ENCODE results near the gene UBQLN1. TPM values are rescaled to one million over a fixed set of nuclear protein-coding genes. Genes with fewer than 3 reads are reported as not detected.

UBQLN1 gene
- total RNA-seq, 1 experiment from 2014 or later = 54.8 TPM

DNA sequence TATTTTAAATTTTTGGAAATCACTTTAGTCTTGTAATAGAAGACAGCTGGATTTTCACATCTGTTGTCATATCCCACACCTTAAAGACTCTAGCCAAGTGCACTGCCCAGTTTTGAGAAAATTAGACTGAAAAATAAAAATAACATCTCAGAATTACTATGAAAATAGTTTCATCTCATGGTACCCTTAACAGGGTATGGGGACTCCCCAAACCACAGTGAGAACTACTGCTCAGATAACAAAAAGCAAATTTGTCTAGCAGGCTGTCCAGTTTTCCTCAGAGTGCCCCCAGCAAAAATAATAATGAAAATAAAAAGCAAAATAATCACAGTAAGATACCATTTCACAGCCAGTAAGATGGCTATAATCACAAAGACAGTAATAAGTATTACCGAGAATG, 6.5 kb downstream of the UBQLN1 start:
- DNase-seq (ENCODE audit: low read depth) = no peak
- in situ Hi-C loops (cut with HindIII; ENCODE audit: low pct_unique_long_range_greater_than_20kb, low sequenced_read_pairs) = no loop called here

DNA sequence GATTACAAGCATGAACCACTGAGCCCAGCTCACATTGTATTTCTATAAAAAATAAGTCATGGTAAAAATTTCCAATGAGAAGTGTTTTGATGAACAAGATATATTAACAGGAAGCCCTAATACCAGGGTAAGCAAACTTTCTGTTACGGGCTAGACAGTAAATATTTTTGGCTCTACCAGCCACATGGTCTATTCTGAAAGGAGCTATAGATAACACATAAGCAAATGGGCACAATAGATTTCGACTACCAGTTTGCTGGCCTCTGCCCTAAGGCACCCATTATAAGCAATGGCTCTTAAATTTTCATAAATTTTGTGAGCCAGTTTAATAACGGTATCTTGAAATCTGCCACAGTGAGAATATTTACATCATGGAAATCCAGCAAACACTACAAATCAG, 8.1 kb downstream of the UBQLN1 start:
- no peak for DNase-seq (ENCODE audit: low read depth)
- in situ Hi-C loops (cut with HindIII; ENCODE audit: low pct_unique_long_range_greater_than_20kb, low sequenced_read_pairs) = no loop called here

DNA sequence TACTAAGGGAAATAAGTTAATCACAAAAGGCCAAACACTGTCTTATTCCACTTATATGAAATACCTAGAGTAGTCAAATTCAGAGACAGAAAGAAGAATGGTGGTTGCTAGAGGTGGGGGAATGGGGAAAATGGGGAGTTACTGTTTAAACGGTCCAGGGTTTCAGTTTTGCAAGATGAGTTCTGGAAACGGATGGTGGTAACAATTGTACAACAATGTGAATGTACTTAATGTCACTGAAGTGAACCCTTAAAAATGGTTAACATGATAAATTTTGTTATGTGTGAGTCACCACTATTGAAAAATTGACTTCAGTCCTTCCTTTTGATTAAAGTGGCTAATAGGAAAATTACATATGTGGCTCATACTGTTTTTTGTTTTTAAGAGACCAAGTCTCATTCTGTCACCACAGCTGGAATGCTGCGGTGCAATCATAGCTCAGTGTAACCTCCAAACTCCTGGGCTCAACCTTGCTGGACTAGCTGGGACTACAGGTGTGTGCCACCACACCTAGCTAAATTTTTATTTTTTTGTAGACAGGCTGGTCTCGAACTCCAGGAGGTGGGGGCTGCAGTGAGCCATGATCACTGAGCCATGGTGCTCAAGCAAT, 8.7 kb downstream of the UBQLN1 start:
- in situ Hi-C loops (cut with HindIII; ENCODE audit: low pct_unique_long_range_greater_than_20kb, low sequenced_read_pairs) = no loop called here

DNA sequence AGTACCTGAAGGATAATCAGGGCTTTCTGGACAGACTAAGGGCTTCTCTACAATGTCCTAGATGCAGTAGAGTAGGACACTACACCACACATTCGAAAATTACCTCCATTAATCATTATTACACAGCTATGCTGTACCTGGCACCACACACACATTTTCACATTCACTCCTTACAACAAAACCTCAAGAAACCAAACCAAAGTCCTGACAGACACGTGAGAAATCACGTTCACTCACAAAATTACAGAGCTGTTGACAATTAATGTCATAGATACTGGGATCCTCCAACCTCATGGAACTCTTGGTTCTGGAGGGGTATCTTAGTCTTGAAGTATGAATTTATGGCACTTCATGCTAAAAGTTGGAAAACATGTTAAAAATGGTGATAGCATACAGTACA, 16.3 kb downstream of the UBQLN1 start:
- in situ Hi-C loops (cut with HindIII; ENCODE audit: low pct_unique_long_range_greater_than_20kb, low sequenced_read_pairs) = no loop called here

More for the DNA sequence above, 8.7 kb downstream of the UBQLN1 start:
- no peak for DNase-seq (ENCODE audit: low read depth)

DNA sequence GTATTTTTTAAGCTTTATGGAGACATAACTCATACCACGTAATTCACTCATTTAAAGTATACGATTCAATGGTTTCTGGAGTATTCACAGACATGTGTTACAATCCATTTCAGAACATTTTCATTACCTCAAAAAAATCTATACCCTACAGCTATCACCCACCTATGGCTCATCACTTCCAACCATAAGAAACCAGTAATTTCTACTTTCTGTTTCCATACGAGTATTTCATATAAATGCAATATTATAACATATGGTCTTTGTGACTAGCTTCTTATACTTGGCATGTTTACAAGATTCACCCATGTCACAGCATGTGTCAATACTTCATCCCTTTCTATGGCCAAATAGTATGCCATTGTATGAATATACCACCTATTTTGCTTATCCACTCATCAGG, 18.8 kb downstream of the UBQLN1 start:
- in situ Hi-C loops (cut with HindIII; ENCODE audit: low pct_unique_long_range_greater_than_20kb, low sequenced_read_pairs) = no loop called here
- no peak for DNase-seq (ENCODE audit: low read depth)

More for the DNA sequence above, 16.3 kb downstream of the UBQLN1 start:
- DNase-seq (ENCODE audit: low read depth) = no peak

DNA sequence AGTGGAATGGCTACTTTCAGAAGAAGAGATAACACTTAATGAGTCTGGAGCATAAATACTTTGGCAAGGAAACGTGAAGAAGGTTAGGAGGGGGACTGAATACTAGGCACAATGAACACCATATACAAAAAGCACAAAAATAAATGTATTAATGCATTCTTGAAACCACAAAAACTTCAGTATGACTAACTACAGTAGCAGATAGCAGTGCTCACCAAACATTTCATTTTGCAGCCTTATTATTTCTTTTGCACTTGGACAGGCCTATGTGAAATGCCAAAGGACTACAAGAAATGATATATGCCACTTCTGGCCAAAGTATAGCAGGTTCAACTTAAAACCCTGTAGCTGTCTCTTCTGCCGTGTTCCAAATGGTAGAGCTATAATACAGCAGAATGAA, 26.3 kb downstream of the UBQLN1 start:
- in situ Hi-C loops (cut with HindIII; ENCODE audit: low pct_unique_long_range_greater_than_20kb, low sequenced_read_pairs) = no loop called here
- DNase-seq (ENCODE audit: low read depth) = no peak

DNA sequence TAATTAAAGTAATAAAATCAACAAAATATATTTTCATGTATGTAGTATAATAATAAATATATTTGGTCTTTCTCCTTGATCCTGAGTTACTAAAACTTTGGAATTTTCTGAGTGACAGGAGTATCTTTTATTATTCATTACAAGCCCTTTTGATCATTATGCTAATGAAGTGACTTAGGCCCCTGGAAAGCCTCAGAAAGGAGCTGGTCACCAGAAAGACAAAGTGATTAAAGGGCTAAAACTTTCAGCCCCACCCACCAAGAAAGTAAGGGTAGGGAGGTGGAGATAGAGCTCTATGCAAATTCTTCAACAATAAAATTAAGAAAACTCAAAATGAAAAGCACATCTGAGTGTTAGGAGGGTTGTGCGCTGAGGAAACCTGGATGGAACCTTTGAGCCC, 27.5 kb downstream of the UBQLN1 start:
- no peak for DNase-seq (ENCODE audit: low read depth)
- in situ Hi-C loops (cut with HindIII; ENCODE audit: low pct_unique_long_range_greater_than_20kb, low sequenced_read_pairs) = no loop called here

DNA sequence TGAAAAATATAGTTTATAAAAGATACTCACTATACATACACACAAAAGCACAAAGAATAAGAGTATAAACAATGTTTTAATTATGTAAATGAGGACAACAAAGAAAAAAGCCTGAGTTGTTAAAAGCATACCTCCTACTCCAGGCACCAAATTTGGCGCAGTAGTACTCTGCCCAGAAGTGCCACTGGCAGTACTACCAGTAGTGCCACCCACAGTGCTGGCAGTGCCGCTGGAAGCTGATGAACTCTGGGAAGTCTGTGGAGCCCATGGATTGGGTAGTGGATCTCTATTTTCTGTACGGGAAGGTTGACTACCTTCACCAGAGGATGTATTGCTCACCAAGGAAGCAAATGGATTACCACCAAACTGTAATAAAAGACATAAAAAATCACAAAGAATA, 30.2 kb downstream of the UBQLN1 start:
- DNase-seq (ENCODE audit: low read depth) = no peak
- in situ Hi-C loops (cut with HindIII; ENCODE audit: low pct_unique_long_range_greater_than_20kb, low sequenced_read_pairs) = no loop called here

DNA sequence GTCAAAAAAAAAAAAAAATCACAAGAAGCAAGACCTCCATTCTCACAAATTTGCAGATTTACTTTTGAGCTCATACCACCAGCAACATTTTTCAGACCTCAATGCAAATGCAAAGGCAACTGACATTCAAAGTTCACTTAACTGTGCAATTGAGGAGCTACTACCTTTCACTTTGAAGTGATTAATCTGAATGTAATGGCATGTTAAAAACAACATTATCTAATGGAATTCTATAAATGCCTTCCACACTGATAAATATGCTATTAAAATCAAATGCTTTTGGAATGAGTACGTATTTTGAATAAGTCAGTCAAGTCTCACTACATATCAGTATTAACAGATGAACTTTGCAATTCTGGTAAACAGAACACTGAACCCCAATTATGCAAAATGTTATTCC, 32.3 kb downstream of the UBQLN1 start:
- in situ Hi-C loops (cut with HindIII; ENCODE audit: low pct_unique_long_range_greater_than_20kb, low sequenced_read_pairs) = no loop called here
- no peak for DNase-seq (ENCODE audit: low read depth)

DNA sequence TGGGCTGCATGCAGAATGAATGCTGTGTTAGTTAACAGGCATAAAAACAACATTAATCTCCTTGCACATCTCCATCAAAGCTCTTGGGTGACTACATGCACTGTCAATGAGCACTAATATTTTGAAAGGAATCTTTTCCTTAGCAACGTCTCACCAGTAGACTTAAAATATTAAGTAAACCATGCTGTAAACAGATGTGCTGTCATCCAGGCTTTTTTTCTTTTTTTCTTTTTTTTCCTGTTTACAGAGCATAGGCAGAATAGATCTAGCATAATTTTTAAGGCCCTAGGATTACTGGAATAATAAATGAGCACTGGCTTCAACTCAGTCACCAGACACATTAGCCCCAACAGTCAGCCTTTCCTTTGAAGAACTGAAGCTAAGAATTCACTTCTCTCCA, 36.3 kb downstream of the UBQLN1 start:
- in situ Hi-C loops (cut with HindIII; ENCODE audit: low pct_unique_long_range_greater_than_20kb, low sequenced_read_pairs) = no loop called here
- DNase-seq (ENCODE audit: low read depth) = no peak

DNA sequence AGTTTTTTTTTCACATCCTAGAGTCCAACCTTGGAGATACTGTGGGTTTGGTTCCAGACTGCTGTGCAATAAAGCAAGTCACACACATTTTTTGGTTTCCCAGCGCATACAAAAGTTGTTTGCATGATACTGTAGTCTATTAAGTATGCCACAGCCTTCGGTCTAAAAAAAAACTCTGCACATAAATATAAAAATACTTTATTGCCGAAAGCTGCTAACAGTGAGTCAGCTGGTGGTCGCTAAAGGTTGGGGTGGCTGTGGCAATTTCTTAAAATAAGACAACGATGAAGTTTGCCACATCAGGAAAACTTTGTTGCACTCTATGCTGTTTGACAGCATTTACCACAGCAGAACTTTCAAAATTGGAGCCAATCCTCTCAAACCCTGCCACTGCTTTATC, 37.4 kb downstream of the UBQLN1 start:
- in situ Hi-C loops (cut with HindIII; ENCODE audit: low pct_unique_long_range_greater_than_20kb, low sequenced_read_pairs) = no loop called here
- no peak for DNase-seq (ENCODE audit: low read depth)

DNA sequence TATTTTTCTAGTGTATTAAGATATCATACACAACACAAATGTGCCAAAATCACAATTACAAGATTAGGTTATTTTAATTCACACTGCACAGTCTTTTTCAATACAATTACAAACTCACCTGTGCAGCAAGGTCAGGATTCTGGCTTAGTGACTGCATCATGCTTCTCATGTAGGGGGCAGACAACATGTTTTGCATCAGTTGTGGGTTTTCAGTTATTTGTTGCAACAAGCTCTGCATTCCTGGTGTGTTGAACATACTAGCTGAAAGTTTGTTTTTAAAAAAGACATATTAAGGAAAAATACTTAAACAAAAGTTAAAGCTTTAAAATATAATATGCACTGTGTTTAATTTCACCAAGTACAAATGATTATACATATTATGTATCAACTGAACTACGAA, 38.7 kb downstream of the UBQLN1 start:
- no peak for DNase-seq (ENCODE audit: low read depth)
- in situ Hi-C loops (cut with HindIII; ENCODE audit: low pct_unique_long_range_greater_than_20kb, low sequenced_read_pairs) = no loop called here

DNA sequence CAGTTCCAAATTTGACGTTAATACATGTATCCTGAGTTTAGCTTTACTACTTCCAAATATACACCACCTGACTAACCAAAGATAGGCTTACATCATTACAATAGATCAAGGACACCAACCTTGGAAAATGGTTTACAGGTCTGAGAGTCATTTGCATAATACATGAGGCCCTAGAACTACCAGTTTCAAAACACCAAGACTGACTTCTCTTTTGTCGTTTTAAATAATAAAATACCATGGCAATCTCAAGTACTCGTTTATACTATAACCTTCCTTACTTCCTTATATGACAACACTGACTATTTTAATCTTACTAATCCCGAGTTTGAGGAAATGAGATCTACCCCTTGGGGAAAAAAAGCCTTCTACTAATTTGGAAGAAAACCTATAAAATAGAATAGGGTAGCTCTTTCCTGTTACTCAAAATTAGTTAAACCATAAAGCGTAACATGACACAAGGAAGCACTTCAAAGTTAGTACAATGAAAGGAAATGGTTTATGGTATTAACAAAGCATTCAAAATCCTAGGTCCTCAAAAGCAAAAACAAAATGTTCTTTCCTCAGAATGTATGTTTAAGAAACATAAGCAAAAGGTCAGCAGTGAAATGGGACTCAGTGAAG, 42.1 kb downstream of the UBQLN1 start:
- no peak for DNase-seq (ENCODE audit: low read depth)
- in situ Hi-C loops (cut with HindIII; ENCODE audit: low pct_unique_long_range_greater_than_20kb, low sequenced_read_pairs) = no loop called here

DNA sequence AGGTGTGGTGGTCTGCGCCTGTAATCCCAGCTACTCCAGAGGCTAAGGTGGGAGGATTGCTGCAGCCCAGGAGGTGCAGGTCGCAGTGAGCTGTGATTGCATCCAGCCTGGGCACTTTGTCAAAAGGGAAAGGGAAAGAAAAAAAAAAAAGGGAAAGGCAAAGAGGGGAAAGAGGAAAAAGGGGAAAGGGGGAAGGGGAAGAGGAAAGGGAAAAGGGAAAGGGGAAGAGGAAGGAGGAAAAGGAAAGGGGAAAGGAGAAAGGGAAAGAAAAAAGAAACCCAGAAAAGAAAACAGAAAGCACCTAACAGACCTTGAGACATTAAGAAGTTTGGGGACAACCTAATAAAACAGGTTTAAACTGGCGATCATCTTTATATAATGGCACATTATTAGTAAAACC, 44.8 kb downstream of the UBQLN1 start:
- DNase-seq (ENCODE audit: low read depth) = no peak
- in situ Hi-C loops (cut with HindIII; ENCODE audit: low pct_unique_long_range_greater_than_20kb, low sequenced_read_pairs) = no loop called here

DNA sequence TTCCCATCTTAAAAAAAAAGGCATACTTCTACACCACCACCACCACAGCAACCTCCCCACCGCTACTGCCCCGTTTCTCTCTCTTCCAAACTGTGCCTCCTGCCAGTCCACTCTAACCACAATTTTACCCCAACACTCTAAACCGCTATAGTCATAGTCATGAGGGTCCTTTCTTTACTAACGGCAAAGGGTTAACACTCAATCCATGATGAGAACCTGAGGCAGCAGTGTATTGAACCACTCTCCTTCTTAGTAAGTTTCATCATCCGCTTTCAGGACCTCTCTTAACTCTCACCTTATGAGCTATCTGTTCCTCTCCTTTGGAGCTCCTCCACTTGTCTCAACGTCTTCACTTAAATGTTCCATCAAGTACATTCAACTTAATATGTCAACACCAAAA, 50.8 kb downstream of the UBQLN1 start:
- in situ Hi-C loops (cut with HindIII; ENCODE audit: low pct_unique_long_range_greater_than_20kb, low sequenced_read_pairs) = no loop called here

DNA sequence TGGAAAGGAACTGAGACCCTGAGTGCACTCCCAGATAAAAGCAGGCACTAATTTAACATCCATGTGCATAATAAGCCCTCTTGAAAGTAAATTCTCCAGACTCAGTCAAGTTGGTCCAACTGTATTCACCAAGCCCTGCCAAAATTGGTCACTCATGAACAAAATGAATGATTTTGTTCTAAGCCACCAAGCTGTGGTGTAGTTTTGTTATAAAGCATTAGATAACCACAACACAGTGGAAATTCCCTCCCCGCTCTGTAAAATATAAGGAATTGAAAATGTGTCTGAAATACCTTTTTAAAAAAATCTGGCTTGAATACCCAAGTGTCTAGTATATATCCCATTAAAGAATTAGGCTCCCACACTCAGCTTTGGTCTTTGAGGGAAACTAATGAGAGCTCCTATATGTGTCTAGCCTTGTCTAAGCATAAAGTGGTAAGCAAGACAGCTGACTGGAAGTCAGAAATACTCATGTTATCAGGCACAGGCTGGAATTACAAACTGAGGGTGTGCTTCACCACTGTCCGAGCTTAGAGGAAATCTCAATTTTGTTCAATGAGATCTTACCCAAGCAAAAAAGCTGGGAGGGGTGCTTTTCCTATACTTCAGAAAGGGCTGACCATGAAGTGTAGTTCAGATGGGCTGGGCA, 51.6 kb downstream of the UBQLN1 start:
- in situ Hi-C loops (cut with HindIII; ENCODE audit: low pct_unique_long_range_greater_than_20kb, low sequenced_read_pairs) = no loop called here
- DNase-seq (ENCODE audit: low read depth) = no peak

More for the DNA sequence above, 50.8 kb downstream of the UBQLN1 start:
- DNase-seq (ENCODE audit: low read depth) = no peak

DNA sequence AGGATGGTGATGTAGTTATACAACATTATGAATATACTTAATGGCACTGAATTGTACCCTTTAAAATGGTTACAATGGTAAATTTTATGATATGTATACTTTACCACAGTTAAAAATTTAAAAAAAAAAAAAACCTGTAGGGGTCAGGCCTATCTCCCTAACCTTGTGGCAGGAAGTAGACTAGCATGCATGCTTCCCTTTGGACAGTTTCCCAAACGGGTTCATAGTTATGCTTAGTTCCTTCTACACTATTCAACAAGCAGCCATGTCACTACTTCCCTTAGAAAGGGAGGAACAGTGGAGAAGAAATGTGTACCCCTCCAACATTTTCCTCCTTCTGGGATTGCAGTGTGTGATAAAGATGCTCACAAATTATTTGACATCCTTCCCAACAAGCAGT, 52.3 kb downstream of the UBQLN1 start:
- in situ Hi-C loops (cut with HindIII; ENCODE audit: low pct_unique_long_range_greater_than_20kb, low sequenced_read_pairs) = no loop called here

DNA sequence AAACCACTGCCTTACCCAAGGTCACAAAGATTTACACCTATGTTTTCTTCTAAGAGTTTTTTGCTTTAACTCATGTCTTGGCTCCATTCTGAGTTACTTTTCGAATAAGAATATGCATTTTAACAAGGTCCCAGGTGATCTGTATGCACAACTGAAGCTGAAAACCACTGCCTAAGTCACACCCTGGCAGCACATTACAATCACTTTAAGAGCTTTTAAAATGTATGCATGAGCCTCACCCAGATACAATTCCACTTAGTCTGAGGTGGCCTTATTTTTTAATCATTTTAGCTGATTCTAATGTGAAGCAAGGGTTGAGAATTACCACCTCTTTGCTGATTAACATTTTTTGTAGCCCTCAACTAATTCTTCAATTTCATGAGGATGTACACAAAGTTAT, 55.3 kb downstream of the UBQLN1 start:
- in situ Hi-C loops (cut with HindIII; ENCODE audit: low pct_unique_long_range_greater_than_20kb, low sequenced_read_pairs) = no loop called here

More for the DNA sequence above, 52.3 kb downstream of the UBQLN1 start:
- DNase-seq (ENCODE audit: low read depth) = no peak

DNA sequence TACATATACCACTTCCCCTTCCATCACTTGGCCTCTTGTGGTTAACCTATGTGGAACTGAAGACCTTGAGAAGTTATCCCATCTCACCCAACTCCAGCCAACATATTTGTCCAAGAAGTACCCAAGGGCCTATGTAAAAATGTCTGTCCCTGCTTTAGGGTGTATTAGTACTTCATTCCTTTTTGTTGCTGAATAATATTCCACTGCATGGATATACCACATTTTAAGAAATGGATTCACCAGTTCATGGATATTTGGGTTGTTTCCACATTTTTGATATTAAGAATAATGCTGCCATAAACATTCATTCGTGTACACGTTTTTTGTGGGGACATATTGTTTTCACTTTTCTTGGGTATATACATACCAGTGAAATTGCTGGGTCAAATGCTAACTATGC, 56.2 kb downstream of the UBQLN1 start:
- DNase-seq (ENCODE audit: low read depth) = no peak
- in situ Hi-C loops (cut with HindIII; ENCODE audit: low pct_unique_long_range_greater_than_20kb, low sequenced_read_pairs) = no loop called here

More for the DNA sequence above, 55.3 kb downstream of the UBQLN1 start:
- no peak for DNase-seq (ENCODE audit: low read depth)

DNA sequence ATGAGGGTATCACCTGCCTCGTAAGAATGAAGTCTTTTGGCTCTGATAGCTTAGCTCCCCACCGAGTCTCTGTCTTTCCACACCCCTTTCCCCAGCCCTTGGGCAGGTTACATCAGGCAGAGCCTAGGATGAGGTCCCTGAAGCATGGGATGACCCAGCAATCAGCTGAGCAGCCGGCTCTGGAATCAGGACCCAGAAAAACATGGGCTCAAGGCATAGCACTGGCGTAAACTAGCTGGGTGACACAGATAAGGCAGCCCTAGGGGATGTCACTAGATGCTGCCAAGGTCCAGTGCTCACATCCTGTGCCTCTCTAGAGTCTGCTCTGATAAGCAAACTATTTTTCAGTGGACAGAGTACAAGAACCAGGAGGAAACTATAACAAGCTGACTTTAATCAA, 58.2 kb downstream of the UBQLN1 start:
- in situ Hi-C loops (cut with HindIII; ENCODE audit: low pct_unique_long_range_greater_than_20kb, low sequenced_read_pairs) = no loop called here

More for the DNA sequence above, 58.2 kb downstream of the UBQLN1 start:
- no peak for DNase-seq (ENCODE audit: low read depth)
